Measurements from ENCODE around the gene PLEKHD1. TPM values are rescaled to one million over a fixed set of nuclear protein-coding genes. Genes with fewer than 3 reads are reported as not detected.

PLEKHD1 gene
- total and polyA plus RNA-seq, 4 donors, result 0.05 to 0.08 (median 0.06) TPM; not detected in 1

GRCh38 chr14:69499436-69499835 is 14.9 kb downstream of the PLEKHD1 start (continued):
- TF ChIP-seq ATF3 (IDR thresholded peaks at IDR 0.05) (no peak), HNF4A (conservative IDR thresholded peaks at IDR 0.05) (no peak), REST (IDR thresholded peaks at IDR 0.05) (no peak)

- no peaks in the 10 kb centered on the region for H3K9me3 ChIP-seq (ENCODE audit: control insufficient read depth in 4 of 4, low read length in 3 of 4)
- H3K4me1 ChIP-seq (ENCODE audit: control insufficient read depth in 4 of 4, insufficient read depth in 4 of 4, low read length in 3 of 4), result no peaks in the 10 kb centered on the region
- no peak overlapping the region for H3K4me3 ChIP-seq (ENCODE audit: low read depth in 1 of 3, low read length in 3 of 3)
- 89% methylated on average over 5 of the region's 5 CpGs for WGBS
- H3K36me3 ChIP-seq (ENCODE audit: control insufficient read depth in 4 of 4, insufficient read depth in 3 of 4, low read depth in 1 of 4, low read length in 3 of 4), result no peaks in the 10 kb centered on the region
- H3K27me3 ChIP-seq (ENCODE audit: control insufficient read depth in 4 of 4, insufficient read depth in 4 of 4, low read length in 3 of 4), result no peaks in the 10 kb centered on the region
- H3K27ac ChIP-seq (ENCODE audit: low read depth in 1 of 2, low read length in 2 of 2), result no peak overlapping the region
- no peak for DNase-seq (ENCODE audit: low spot score)
- TF ChIP-seq HNF4G (IDR thresholded peaks at IDR 0.05), result no peak
- TF ChIP-seq NR2F2 (IDR thresholded peaks at IDR 0.05), result no peak
- no peak for TF ChIP-seq ZBTB33 (IDR thresholded peaks at IDR 0.05)
- no peak for TF ChIP-seq RAD21 (IDR thresholded peaks at IDR 0.05)
- no peak for TF ChIP-seq RXRA (IDR thresholded peaks at IDR 0.05)
- no peak for TF ChIP-seq GABPA (IDR thresholded peaks at IDR 0.05 in 1 of 2, conservative IDR thresholded peaks at IDR 0.05 in 1 of 2)
- no peak for TF ChIP-seq MAX (IDR thresholded peaks at IDR 0.05)
- no peak for TF ChIP-seq YY1 (IDR thresholded peaks at IDR 0.05)
- TF ChIP-seq JUND (IDR thresholded peaks at IDR 0.05), result no peak
- TF ChIP-seq EGR1 (IDR thresholded peaks at IDR 0.05; ENCODE audit: low read depth in 2 of 2), result no peak
- H3K9ac ChIP-seq (ENCODE audit: low read depth in 1 of 2, low read length in 2 of 2), result no peak overlapping the region
Measured at GRCh38 chr14:69500096-69500495, 15.6 kb downstream of the PLEKHD1 start.

GRCh38 chr14:69500736-69501135 is 16.2 kb downstream of the PLEKHD1 start:
- WGBS, result 89% methylated on average over 4 of the region's 4 CpGs
- TF ChIP-seq TAF1 (conservative IDR thresholded peaks at IDR 0.05), result no peak
- TF ChIP-seq FOXA2 (IDR thresholded peaks at IDR 0.05), result no peak
- no peak for TF ChIP-seq RXRA (IDR thresholded peaks at IDR 0.05)
- no peak for TF ChIP-seq SP1 (IDR thresholded peaks at IDR 0.05)
- no peak for TF ChIP-seq HNF4A (conservative IDR thresholded peaks at IDR 0.05)
- DNase-seq (ENCODE audit: low spot score), result no peak
- Histone ChIP-seq H3K4me1 (ENCODE audit: control insufficient read depth in 4 of 4, insufficient read depth in 4 of 4, low read length in 3 of 4) (no peaks in the 10 kb centered on the region), H3K4me3 (ENCODE audit: low read depth in 1 of 3, low read length in 3 of 3) (no peak overlapping the region), H3K27ac (ENCODE audit: low read depth in 1 of 2, low read length in 2 of 2) (no peak overlapping the region), H3K9ac (ENCODE audit: low read depth in 1 of 2, low read length in 2 of 2) (no peak overlapping the region), H3K36me3 (ENCODE audit: control insufficient read depth in 4 of 4, insufficient read depth in 3 of 4, low read depth in 1 of 4, low read length in 3 of 4) (no peaks in the 10 kb centered on the region), H3K9me3 (ENCODE audit: control insufficient read depth in 4 of 4, low read length in 3 of 4) (no peaks in the 10 kb centered on the region), H3K27me3 (ENCODE audit: control insufficient read depth in 4 of 4, insufficient read depth in 4 of 4, low read length in 3 of 4) (no peaks in the 10 kb centered on the region)

Data from liver (tissue), 9 donors.